ENCODE measurements around the gene REEP3. TPM values are rescaled to one million over a fixed set of nuclear protein-coding genes. Genes with fewer than 3 reads are reported as not detected.
"Not testable (repeated sequence)": the region's sequence is repeated elsewhere in the genome, so short reads cannot be mapped to it uniquely, and the experiment has no call there.

REEP3 gene, protein sequence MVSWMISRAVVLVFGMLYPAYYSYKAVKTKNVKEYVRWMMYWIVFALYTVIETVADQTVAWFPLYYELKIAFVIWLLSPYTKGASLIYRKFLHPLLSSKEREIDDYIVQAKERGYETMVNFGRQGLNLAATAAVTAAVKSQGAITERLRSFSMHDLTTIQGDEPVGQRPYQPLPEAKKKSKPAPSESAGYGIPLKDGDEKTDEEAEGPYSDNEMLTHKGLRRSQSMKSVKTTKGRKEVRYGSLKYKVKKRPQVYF
- 10 to 100 TPM; 25.4 to 34.1 TPM for total RNA-seq
- long read RNA-seq, full-length matches to known transcripts = 2 of 7 reads
- long read RNA-seq, partial matches to known transcripts = 0 of 7 reads
- long read RNA-seq, other reads (novel, unspliced or antisense) = 5 of 7 reads

GRCh38 chr10:63520500-63521415 lies at the start of gene REEP3:
REEP3 (plus strand) TSS chr10:63521401; CDS start chr10:63521546, 145 bp downstream.
- peak; percentile 89 to 94 for ATAC-seq

DNA sequence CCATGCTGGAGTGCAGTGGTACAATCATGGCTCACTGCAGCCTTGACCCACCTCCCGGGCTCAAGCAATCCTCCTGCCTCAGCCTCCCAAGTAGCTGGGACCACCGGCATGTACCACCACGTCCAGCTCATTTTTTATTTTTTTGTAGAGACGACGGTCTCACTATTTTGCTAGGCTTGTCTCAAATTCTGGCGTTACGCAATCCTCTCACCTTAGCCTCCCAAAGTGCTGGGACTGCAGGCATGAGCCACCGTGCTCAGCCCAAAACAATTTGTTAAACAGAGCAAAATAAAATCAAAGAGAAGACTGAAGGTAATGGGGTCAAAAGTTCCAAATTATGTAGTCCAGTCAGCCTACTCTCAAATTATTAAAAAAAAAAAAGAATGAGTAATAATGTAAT lies 46.7 kb upstream of the REEP3 start:
- ATAC-seq (no peak), DNase-seq (no peak)
- intact Hi-C loops (cut with DNase I) = no loop called here

More at GRCh38 chr10:63520500-63521415, at the start of gene REEP3:
- peak; percentile 82 for DNase-seq
- intact Hi-C loops (cut with DNase I) = loop anchor here in 1 of 2 donors (5.0 to 10.0 kb wide), 3 partner anchors 194 to 316 kb away; no protein-coding TSS in a partner anchor

DNA sequence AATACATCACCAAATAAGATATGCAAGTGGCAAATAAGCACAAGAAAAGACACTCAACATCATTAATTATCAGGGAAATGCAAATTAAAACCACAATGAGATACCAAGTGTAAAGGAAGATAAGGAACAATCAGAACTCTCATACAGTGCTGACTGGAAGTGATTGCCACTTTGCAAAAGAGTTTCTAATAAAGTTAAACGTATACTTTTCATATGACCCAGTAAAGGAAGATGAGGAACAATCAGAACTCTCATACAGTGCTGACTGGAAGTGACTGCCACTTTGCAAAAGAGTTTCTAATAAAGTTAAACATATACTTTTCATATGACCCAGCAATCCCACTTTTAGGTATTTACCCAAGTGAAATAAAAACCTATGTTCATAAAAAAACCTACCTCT lies 43.3 kb upstream of the REEP3 start:
- intact Hi-C loops (cut with DNase I) = no loop called here
- DNase-seq (no peak), ATAC-seq (no peak)

DNA sequence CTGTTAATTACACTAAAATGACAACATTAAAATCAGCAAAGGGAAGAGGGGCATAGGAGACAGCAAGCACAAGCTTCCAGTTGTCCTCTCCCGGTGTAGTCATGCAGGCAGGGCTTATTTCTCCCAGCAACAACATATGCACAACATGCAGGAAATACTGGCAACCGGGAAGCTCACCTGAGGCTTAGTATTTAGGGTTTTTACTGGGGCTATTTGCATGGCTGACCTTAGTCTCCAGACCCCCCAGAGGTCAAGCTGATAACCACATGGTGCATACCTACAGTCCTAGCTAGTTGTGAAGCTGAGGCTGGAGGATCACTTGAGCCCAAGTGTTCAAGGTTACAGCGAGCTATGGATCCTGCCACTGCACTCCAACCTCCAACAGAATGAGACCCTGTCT lies 42.6 kb upstream of the REEP3 start:
- intact Hi-C loops (cut with DNase I) = no loop called here
- no peak for ATAC-seq
- DNase-seq = no peak

DNA sequence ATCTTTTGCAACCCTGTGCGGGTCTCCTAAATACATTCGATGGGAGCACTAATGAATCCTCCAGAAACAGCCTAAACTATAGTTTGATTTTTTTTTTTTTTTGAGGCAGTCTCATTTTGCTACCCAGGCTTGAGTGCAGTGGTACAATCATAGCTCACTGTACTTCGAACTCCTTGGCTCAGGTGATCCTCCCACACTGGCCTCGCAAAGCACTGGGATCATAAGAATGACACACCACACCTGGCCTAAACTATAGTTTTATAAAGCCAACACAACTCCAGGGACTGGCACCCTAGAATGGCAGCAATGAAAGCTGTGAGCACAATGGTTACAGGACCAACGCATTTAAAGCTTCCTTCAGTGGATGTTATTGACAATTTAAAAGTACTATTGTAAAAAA lies 41.0 kb upstream of the REEP3 start:
- ATAC-seq (no peak), DNase-seq (no peak)
- intact Hi-C loops (cut with DNase I) = no loop called here

DNA sequence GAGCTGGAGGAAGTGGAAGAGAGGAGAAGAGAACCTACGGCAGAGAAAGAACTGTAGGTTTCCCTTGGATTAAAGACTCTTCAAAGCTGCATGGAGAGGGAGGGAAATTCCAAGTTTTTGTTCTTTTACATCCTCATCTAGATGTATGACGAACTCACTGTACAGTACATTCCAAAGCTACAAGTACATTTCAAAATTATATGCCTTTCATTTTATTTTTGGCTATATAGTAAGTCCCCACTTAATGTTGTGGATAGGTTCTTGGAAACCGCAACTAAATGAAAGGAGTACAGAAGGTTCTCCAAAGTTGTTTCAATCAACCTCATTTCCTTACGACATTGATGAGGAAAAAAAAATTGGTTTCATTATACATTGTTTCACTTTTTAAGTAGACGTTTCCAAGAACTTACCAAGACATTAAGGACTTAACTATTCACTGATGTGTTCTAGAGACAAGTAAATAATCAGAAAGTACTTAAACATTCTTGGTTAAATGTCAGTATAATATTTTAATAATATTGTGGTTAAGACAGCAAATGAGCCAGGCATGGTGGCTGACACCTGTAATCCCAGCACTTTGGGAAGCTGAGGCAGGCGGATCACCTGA lies 39.3 kb upstream of the REEP3 start:
- no peak for ATAC-seq
- intact Hi-C loops (cut with DNase I) = no loop called here
- no peak for DNase-seq

DNA sequence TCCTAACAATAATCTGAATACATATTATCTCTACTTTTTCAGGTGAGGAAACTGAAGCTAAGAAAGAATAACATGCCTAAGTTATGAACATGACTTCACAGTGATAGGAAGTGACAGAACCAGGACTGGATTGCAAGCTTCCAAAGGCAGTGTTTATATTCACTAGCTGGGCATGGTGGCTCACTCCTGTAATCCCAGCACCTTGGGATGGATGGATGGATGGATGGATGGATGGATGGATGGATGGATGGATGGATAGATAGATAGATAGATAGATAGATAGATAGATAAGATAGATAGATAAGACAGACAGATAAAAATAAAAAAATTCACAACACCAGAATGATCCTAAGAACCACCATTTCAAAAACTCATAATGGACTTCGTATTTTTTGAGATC lies 37.2 kb upstream of the REEP3 start:
- ATAC-seq (no peak), DNase-seq (no peak)
- intact Hi-C loops (cut with DNase I) = no loop called here

DNA sequence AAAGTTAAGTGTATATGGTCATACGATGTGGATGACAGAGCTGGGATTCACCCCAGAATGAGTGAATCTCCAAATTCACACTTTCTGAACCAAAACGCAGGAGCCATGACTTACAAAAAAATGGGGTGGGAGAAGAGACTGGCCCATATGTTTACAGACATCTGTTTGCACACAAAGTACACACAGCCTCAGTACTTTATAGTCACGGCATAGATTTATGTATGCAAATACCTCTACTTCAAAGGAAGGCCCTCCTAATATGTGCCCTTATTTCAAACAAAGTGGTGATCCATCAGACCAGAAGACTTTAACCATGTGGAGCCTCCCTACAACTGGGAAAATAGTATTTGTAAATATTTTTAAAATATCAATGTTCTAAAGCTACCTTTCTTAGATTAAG lies 33.2 kb upstream of the REEP3 start:
- intact Hi-C loops (cut with DNase I) = no loop called here
- DNase-seq (no peak), ATAC-seq (no peak)

DNA sequence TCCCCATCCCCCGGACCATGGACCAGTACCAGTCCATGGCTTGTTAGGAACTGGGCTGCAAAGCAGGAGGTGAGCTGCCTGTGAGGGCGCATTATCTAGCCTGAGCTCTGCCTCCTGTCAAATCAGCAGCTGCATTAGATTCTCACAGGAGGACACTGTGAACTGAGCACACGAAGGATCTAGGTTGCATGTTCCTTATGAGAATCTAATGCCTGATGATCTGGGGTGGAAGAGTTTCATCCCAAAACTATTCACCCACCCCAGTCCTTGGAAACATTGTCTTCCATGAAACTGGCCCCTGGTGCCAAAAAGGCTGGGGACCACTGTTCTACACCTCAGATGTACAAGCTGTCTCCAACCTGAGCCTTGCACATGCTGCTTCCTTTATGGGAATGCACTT lies 31.4 kb upstream of the REEP3 start:
- no peak for ATAC-seq
- intact Hi-C loops (cut with DNase I) = no loop called here
- no peak for DNase-seq

- intact Hi-C loops (cut with DNase I) = no loop called here
- no peak for DNase-seq
- ATAC-seq = peak; percentile 87 to 94
Observed at GRCh38 chr10:63491588-63492316, 29.4 kb upstream of the REEP3 start.

- intact Hi-C loops (cut with DNase I); DNase-seq: not testable (repeated sequence)
- peak in 1 of 2 donors; percentile 32 for ATAC-seq
Observed at GRCh38 chr10:63492317-63492690, 28.9 kb upstream of the REEP3 start.

DNA sequence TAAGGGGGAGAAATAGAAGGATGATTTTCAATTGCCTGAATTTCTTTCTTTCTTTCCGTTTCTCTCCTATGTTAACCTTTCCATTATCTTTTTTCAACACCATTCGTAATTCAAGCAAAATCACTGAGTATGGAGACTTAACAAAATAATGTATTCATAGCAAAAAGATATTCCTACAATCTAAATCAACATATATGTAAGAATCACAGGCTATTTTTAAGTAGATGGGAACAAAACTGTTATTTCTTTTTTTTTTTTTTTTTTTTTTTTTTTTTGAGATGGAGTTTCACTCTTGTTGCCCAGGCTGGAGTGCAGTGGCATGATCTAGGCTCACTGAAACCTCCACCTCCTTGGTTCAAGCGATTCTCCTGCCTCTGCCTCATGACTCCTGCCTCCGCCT lies 28.2 kb upstream of the REEP3 start:
- ATAC-seq (no peak), DNase-seq (no peak)
- intact Hi-C loops (cut with DNase I) = no loop called here

- intact Hi-C loops (cut with DNase I) = no loop called here
- DNase-seq (no peak), ATAC-seq (no peak)
Observed at GRCh38 chr10:63494951-63495350, 26.2 kb upstream of the REEP3 start.

DNA sequence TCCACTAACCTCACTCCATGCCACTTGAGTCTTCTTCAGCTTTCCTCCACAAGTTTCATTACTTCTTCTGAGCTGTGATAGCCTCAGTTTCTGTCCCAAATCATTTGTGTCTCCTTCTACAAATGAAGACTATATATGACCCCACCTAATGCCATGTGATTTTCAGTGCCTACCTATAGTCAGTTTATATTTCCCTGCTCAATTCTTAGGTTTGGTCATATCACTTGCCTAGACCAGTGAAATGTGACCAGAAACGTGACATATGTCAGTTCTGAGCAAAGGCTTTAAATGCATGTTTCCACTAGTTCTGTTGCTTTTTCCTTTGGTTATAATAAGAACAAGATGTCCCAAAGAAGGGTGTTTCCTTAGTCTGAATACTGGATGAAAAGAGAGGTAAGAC lies 24.6 kb upstream of the REEP3 start:
- DNase-seq (no peak), ATAC-seq (no peak)
- intact Hi-C loops (cut with DNase I) = no loop called here

DNA sequence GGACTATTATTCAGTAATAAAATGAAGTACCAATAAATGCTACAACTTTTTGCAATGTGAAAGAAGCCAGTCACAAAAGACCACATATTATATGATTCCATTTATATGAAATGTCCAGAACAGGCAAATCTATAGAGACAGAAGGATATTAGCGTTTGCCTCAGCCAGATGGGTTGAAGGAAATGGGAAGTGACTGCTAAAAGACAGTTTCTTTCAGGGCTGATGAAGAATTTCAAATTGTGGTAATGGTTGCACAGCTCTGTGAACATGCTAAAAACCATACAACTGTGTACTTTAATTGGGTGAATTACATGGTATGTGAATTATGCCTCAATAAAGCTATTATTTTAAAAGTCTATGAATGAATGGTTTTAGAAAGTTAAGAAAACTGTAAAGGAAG lies 23.9 kb upstream of the REEP3 start:
- DNase-seq (no peak), ATAC-seq (no peak)
- intact Hi-C loops (cut with DNase I) = no loop called here

GRCh38 chr10:63498665-63499064 lies 22.5 kb upstream of the REEP3 start:
- intact Hi-C loops (cut with DNase I) = no loop called here
- no peak for DNase-seq
- no peak for ATAC-seq

- ATAC-seq; intact Hi-C loops (cut with DNase I); DNase-seq: not testable (repeated sequence)
Observed at GRCh38 chr10:63500551-63500950, 20.6 kb upstream of the REEP3 start.

DNA sequence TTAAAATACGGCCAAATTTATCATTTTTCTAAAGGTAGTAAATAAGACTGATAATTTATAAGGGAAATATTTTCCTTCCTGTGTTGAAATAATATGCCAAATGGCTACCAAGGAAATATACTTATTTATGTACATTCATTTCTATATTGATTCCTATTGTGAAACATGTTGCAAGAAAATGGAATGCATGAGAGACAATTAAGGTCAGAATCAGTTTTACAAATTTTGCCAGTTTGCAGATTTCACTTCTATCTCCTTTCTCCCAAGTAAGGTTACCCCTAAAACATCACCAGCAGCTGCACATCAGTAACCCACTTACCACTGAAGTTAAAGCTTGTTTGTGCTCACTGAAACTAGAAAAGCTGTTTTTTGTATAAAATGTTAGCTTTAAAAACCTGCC lies 19.2 kb upstream of the REEP3 start:
- DNase-seq (no peak), ATAC-seq (no peak)
- intact Hi-C loops (cut with DNase I) = no loop called here

DNA sequence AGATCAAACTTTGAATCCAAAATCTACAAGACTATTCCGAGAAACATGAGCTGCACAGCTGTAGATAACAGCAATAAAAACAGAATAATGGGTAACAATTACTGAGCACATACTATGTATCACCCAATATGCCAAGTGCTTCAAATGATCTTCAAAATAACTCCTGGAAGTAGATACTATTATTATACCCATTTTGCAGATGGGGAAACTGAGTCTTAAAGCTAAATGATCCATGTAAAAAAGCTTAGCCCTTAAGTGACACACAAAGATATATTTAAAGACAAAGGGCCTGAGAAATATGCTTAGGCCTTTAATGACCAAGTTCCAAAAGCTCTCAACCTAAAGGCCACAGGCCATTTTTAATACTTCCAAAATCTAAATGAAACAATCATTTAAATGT lies 18.4 kb upstream of the REEP3 start:
- intact Hi-C loops (cut with DNase I) = no loop called here
- ATAC-seq (no peak), DNase-seq (no peak)

All from left cardiac atrium (tissue), 4 donors.